T-helper 9 cell (primary cell): ENCODE measurements around the gene LCE2A.

Experiments
- DNase-seq: peaks from one replicate; pipeline ENCODE4 v3.0.0-alpha.2; 2020

LCE2A gene

DNA sequence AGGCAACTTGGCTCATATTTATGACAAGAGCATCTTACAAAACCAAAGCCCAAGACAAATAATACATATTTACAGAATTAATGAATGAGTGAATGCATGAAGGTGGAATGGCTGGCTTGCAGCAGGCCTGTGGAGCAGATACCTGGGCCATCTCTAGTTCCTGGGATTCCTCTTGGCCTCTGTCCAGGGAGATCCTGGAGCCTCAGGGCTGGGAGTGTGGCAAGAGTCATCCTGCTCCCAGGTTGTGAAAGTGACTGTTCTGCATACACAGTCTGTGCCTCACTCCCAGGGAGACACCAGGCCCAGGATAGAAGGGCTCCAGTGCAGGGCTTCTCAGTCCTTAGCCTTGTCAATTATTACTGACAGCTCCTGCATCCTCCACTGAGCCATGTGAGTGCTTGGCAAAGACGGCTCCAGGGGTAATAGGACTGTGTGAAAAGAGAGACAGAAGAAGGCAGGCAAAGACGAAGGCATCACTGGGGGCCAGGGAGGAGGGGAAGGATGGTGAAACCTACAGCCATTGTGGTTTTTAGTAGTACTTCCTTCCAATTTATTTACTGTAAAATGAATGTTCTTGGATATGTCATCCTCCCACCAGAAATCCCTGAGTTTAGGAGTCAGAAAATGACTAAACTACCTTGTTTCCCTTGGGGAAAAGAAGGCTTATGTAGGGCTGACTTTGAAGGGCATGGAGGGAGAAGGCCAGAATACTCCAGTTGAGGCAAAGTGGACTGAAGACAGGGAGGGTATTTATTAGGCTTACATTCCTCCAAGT is 45.4 kb downstream of the LCE2A start:
- DNase-seq, result no peak

- no peak for DNase-seq
Observed at GRCh38 chr1:152745289-152745704, 47.2 kb downstream of the LCE2A start.

DNA sequence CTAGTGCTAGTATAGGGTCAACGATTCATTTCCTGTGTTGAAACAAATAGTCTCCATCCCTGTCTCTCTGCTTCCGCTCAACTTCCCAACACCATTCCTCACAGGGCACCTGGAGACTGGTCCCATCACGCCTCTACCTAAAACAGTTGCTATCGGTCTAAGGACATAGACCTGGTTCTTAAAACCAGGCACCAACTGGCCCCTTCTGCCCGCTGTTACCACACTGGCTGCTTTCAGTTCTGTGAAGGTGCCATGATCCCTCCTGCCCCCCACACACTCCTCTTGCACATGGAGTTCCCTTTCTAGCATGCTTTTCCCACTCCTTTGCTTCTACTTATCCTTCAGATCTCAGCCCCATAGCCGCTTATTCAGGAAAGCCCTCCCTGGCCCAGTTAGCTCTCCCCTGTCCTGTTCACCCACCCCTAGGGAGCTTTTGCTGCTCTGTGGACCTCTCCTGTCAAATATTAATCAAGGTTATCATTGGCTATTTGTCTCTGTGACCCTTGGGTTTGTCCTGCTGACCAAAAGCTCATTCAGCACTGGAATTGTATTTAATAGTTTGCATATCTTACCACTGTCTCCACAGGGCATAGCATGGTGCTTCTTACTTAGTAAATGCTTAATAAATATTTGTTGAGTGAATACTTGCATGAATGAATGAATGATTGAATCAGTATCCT is 47.8 kb downstream of the LCE2A start:
- DNase-seq, result no peak

- DNase-seq, result no peak
Observed at GRCh38 chr1:152747831-152748230, 49.7 kb downstream of the LCE2A start.
